Liver (tissue), 9 donors: ENCODE results near the gene LAMTOR4. TPM values are rescaled to one million over a fixed set of nuclear protein-coding genes. Genes with fewer than 3 reads are reported as not detected.

Experiments used
- DNase-seq: peaks from one replicate; pipeline ENCODE4 v3.0.0-alpha.2; 2017; ENCODE audit warnings: low spot score
- H3K27ac ChIP-seq, 2 donors: one replicate each; pipeline ENCODE4 v1.7.0; 2013; ENCODE audit warnings: inconsistent platforms in 2 of 2, low read length in 2 of 2, control low read depth in 1 of 2, low read depth in 1 of 2, mild to moderate bottlenecking in 1 of 2
- H3K27me3 ChIP-seq, 4 donors: one replicate each; pipeline versions ENCODE4 v1.6.1 to v1.7.0; 2013; ENCODE audit warnings: low read length in 3 of 4, inconsistent platforms in 1 of 4, mild to moderate bottlenecking in 1 of 4, moderate library complexity in 1 of 4; ENCODE audit not compliant: control insufficient read depth in 4 of 4, insufficient read depth in 4 of 4
- H3K36me3 ChIP-seq, 4 donors: one replicate each; pipeline versions ENCODE4 v1.6.1 to v1.7.0; 2013; ENCODE audit warnings: low read length in 3 of 4, mild to moderate bottlenecking in 3 of 4, low read depth in 1 of 4, moderate library complexity in 1 of 4; ENCODE audit not compliant: control insufficient read depth in 4 of 4, insufficient read depth in 3 of 4
- H3K4me1 ChIP-seq, 4 donors: one replicate each; pipeline versions ENCODE4 v1.6.1 to v1.7.0; 2013; ENCODE audit warnings: low read length in 3 of 4, mild to moderate bottlenecking in 3 of 4, moderate library complexity in 1 of 4; ENCODE audit not compliant: control insufficient read depth in 4 of 4, insufficient read depth in 4 of 4
- H3K4me3 ChIP-seq, 3 donors: one replicate each; pipeline versions ENCODE4 v1.6.1 to v1.7.0; 2013; ENCODE audit warnings: low read length in 3 of 3, control low read depth in 1 of 3, low read depth in 1 of 3, mild to moderate bottlenecking in 1 of 3
- H3K9ac ChIP-seq, 2 donors: one replicate each; pipeline ENCODE4 v1.7.0; 2013; ENCODE audit warnings: low read length in 2 of 2, mild to moderate bottlenecking in 2 of 2, moderate library complexity in 2 of 2, control low read depth in 1 of 2, low read depth in 1 of 2
- H3K9me3 ChIP-seq, 4 donors: one replicate each; pipeline versions ENCODE4 v1.6.1 to v1.7.0; 2013; ENCODE audit warnings: low read length in 3 of 4; ENCODE audit not compliant: control insufficient read depth in 4 of 4
- CTCF ChIP-seq: fragments of 150-350 bp; IDR thresholded peaks from 2 replicates; pipeline ENCODE4 v1.5.1; 2017; ENCODE audit warnings: improper control_type of control experiment, low read depth, low read length; ENCODE audit not compliant: missing input control
- EGR1 ChIP-seq, 2 donors: IDR thresholded peaks; 2 replicates each; pipeline ENCODE4 v1.6.1; 2016 to 2018; ENCODE audit warnings: antibody characterized with exemption in 2 of 2, low read depth in 2 of 2
- FOXA1 ChIP-seq: IDR thresholded peaks from 2 replicates; pipeline ENCODE4 v1.6.1; 2016; ENCODE audit warnings: antibody characterized with exemption
- FOXA2 ChIP-seq: IDR thresholded peaks from 2 replicates; pipeline ENCODE4 v1.6.1; 2016; ENCODE audit warnings: antibody characterized with exemption
- GABPA ChIP-seq, 2 donors: IDR thresholded peaks in 1 of 2; conservative IDR thresholded peaks in 1 of 2; 2 replicates each; pipeline ENCODE4 v1.6.1; 2016; ENCODE audit warnings: antibody characterized with exemption in 2 of 2, mild to moderate bottlenecking in 1 of 2, moderate library complexity in 1 of 2
- HNF4A ChIP-seq, 2 donors: conservative IDR thresholded peaks; 2 replicates each; pipeline ENCODE4 v1.6.1; 2016; ENCODE audit warnings: antibody characterized with exemption in 2 of 2, mild to moderate bottlenecking in 2 of 2
- HNF4G ChIP-seq: IDR thresholded peaks from 2 replicates; pipeline ENCODE4 v1.6.1; 2016; ENCODE audit warnings: antibody characterized with exemption
- JUND ChIP-seq, 2 donors: IDR thresholded peaks; 2 replicates each; pipeline ENCODE4 v1.6.1; 2016; ENCODE audit warnings: antibody characterized with exemption in 2 of 2
- NR2F2 ChIP-seq: IDR thresholded peaks from 2 replicates; pipeline ENCODE4 v1.6.1; 2016; ENCODE audit warnings: antibody characterized with exemption
- RAD21 ChIP-seq, 2 donors: IDR thresholded peaks; 2 replicates each; pipeline ENCODE4 v1.6.1; 2016; ENCODE audit warnings: antibody characterized with exemption in 2 of 2, mild to moderate bottlenecking in 2 of 2
- RXRA ChIP-seq, 2 donors: IDR thresholded peaks; 2 replicates each; pipeline ENCODE4 v1.6.1; 2017 to 2018; ENCODE audit warnings: antibody characterized with exemption in 2 of 2, mild to moderate bottlenecking in 1 of 2
- SP1 ChIP-seq: IDR thresholded peaks from 2 replicates; pipeline ENCODE4 v1.6.1; 2018; ENCODE audit warnings: antibody characterized with exemption, mild to moderate bottlenecking
- TAF1 ChIP-seq: conservative IDR thresholded peaks from 2 replicates; pipeline ENCODE4 v1.6.1; 2016; ENCODE audit warnings: antibody characterized with exemption, mild to moderate bottlenecking
- YY1 ChIP-seq: IDR thresholded peaks from 2 replicates; pipeline ENCODE4 v1.6.1; 2016; ENCODE audit warnings: antibody characterized with exemption, mild to moderate bottlenecking
- ZBTB33 ChIP-seq: IDR thresholded peaks from 2 replicates; pipeline ENCODE4 v1.6.1; 2016; ENCODE audit warnings: antibody characterized with exemption
- WGBS: extraction: QIAGEN DNeasy Blood & Tissue Kit; methylation state at CpG from one replicate; pipeline ENCODE4 v1.1.7; 2013; 5-methylcytosine and 5-hydroxymethylcytosine counted together
- polyA plus RNA-seq, 2 donors: library from polyadenylated mRNA; stranded (reverse) in 1 of 2; unstranded in 1 of 2; fragments of 200-250 nt in 1 of 2; fragments of >200 nt in 1 of 2; fragmentation: Nextera tagmentation in 1 of 2; extraction: Ambion mirVana in 1 of 2; gene quantifications; one replicate each; pipeline versions ENCODE4 v1.2.1 to v1.2.3, GENCODE V29; 2013 to 2015
- total RNA-seq, 2 donors: library from RNA; depleted of rRNA; stranded (reverse); fragments of >200 nt; gene quantifications; one replicate each; pipeline ENCODE4 v1.2.3, GENCODE V29; 2014
- TF ChIP-seq, protein P1 (sequence below): IDR thresholded peaks from 2 replicates; pipeline ENCODE4 v1.6.1; 2016; ENCODE audit warnings: antibody characterized with exemption
- TF ChIP-seq, protein P2 (sequence below): IDR thresholded peaks from 2 replicates; pipeline ENCODE4 v1.6.1; 2016; ENCODE audit warnings: antibody characterized with exemption
- TF ChIP-seq, protein P3 (sequence below): IDR thresholded peaks from 2 replicates; pipeline ENCODE4 v1.6.1; 2016; ENCODE audit warnings: antibody characterized with exemption, mild to moderate bottlenecking
- donor health status: healthy.
- donor health status: healthy.
- donor health status: healthy.
- donor health status: healthy.
- donor health status: healthy.

LAMTOR4 gene
- total and polyA plus RNA-seq, 4 donors = 28.4 to 112 (median 57.7) TPM

DNA sequence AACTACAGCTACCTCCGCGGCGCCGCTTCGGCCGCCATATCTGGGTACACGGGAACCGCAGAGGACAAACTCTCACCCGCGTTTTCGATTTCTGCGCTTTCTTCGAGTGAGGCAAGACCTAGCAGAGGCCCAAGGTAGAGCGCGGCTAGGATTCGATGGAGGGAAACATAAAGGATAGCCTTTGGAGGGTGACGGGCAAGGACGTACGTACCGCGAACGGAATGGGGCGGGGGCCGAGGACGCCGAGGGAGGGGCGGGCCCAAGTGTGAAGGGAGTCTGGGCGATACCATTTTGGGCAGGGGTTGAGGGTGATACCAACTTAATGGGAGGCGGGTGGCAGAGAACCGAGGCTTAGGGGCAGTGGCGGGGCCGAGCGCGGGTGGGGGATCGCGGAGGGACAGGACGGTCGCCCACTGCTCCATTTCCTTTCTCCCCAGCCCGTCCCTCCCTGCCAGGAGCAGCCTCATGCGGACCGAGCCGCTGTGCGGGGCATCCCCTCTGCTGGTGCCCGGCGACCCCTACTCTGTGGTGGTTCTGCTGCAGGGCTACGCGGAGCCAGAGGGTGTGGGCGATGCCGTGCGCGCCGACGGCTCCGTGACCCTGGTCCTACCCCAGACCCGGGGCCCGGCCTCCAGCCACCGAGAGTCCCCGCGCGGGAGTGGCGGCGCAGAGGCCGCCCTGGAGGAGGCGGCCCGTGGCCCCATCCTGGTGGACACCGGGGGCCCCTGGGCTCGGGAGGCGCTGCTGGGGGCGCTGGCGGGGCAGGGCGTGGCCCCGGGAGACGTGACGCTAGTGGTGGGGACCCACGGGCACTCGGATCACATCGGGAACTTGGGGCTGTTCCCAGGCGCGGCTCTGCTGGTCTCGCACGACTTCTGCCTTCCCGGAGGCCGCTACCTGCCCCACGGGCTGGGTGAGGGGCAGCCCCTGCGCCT lies 21.5 kb upstream of the LAMTOR4 start, which contains the start of gene MBLAC1:
Gene MBLAC1 (plus strand): TSS at position 37 of the 935 bp plus-strand sequence. CDS start 429 bp downstream, at position 466.
- H3K9ac ChIP-seq = peak within 1 kb of the TSS; percentile 80 to 88
- peaks cover 9 to 31% (median 17%) of the 10 kb centered on the region in 4 donors for H3K4me1 ChIP-seq
- no peaks in the 10 kb centered on the region for H3K9me3 ChIP-seq
- no peak for TF ChIP-seq SP1
- TF ChIP-seq HNF4A (conservative IDR thresholded peaks at IDR 0.05) = no peak
- TF ChIP-seq JUND (IDR thresholded peaks at IDR 0.05) = no peak
- TF ChIP-seq CTCF = no peak
- TF ChIP-seq GABPA (IDR thresholded peaks at IDR 0.05 in 1 of 2, conservative IDR thresholded peaks at IDR 0.05 in 1 of 2) = peak in 1 of 2 donors; percentile 65
- TF ChIP-seq YY1 = peak; percentile 98
- peak; percentile 15 to 39 for TF ChIP-seq RXRA (IDR thresholded peaks at IDR 0.05)
- no peak for TF ChIP-seq FOXA2
- no peak for TF ChIP-seq TAF1
- TF ChIP-seq EGR1 (IDR thresholded peaks at IDR 0.05; ENCODE audit: low read depth in 2 of 2) = no peak
- TF ChIP-seq, protein P1, sequence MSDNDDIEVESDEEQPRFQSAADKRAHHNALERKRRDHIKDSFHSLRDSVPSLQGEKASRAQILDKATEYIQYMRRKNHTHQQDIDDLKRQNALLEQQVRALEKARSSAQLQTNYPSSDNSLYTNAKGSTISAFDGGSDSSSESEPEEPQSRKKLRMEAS = peak; percentile 47
- no peak for TF ChIP-seq HNF4G
- no peak for TF ChIP-seq FOXA1
- TF ChIP-seq, protein P2, sequence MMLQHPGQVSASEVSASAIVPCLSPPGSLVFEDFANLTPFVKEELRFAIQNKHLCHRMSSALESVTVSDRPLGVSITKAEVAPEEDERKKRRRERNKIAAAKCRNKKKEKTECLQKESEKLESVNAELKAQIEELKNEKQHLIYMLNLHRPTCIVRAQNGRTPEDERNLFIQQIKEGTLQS = no peak
- no peak for TF ChIP-seq ZBTB33
- TF ChIP-seq NR2F2 = peak; percentile 19
- TF ChIP-seq RAD21 (IDR thresholded peaks at IDR 0.05) = peak in 1 of 2 donors; percentile 17
- TF ChIP-seq, protein P3, sequence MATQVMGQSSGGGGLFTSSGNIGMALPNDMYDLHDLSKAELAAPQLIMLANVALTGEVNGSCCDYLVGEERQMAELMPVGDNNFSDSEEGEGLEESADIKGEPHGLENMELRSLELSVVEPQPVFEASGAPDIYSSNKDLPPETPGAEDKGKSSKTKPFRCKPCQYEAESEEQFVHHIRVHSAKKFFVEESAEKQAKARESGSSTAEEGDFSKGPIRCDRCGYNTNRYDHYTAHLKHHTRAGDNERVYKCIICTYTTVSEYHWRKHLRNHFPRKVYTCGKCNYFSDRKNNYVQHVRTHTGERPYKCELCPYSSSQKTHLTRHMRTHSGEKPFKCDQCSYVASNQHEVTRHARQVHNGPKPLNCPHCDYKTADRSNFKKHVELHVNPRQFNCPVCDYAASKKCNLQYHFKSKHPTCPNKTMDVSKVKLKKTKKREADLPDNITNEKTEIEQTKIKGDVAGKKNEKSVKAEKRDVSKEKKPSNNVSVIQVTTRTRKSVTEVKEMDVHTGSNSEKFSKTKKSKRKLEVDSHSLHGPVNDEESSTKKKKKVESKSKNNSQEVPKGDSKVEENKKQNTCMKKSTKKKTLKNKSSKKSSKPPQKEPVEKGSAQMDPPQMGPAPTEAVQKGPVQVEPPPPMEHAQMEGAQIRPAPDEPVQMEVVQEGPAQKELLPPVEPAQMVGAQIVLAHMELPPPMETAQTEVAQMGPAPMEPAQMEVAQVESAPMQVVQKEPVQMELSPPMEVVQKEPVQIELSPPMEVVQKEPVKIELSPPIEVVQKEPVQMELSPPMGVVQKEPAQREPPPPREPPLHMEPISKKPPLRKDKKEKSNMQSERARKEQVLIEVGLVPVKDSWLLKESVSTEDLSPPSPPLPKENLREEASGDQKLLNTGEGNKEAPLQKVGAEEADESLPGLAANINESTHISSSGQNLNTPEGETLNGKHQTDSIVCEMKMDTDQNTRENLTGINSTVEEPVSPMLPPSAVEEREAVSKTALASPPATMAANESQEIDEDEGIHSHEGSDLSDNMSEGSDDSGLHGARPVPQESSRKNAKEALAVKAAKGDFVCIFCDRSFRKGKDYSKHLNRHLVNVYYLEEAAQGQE = peak; percentile 42
- peak within 1 kb of the TSS; percentile 96 to 99 for H3K27ac ChIP-seq
- peak within 1 kb of the TSS; percentile 80 to 90 (median 88) for H3K4me3 ChIP-seq
- H3K27me3 ChIP-seq = no peaks in the 10 kb centered on the region
- H3K36me3 ChIP-seq = no peaks in the 10 kb centered on the region
- peak; percentile 95 for DNase-seq
- WGBS = under 1% methylated on average over 85 of the region's 85 CpGs
